ENCODE results near the gene XXYLT1.
"Not testable (repeated sequence)": the region's sequence is repeated elsewhere in the genome, so short reads cannot be mapped to it uniquely, and the experiment has no call there.

Gene XXYLT1

GRCh38 chr3:195042743-195043606 lies 228.0 kb downstream of the XXYLT1 start:
- no peak for DNase-seq (ENCODE audit: low spot score)

DNA sequence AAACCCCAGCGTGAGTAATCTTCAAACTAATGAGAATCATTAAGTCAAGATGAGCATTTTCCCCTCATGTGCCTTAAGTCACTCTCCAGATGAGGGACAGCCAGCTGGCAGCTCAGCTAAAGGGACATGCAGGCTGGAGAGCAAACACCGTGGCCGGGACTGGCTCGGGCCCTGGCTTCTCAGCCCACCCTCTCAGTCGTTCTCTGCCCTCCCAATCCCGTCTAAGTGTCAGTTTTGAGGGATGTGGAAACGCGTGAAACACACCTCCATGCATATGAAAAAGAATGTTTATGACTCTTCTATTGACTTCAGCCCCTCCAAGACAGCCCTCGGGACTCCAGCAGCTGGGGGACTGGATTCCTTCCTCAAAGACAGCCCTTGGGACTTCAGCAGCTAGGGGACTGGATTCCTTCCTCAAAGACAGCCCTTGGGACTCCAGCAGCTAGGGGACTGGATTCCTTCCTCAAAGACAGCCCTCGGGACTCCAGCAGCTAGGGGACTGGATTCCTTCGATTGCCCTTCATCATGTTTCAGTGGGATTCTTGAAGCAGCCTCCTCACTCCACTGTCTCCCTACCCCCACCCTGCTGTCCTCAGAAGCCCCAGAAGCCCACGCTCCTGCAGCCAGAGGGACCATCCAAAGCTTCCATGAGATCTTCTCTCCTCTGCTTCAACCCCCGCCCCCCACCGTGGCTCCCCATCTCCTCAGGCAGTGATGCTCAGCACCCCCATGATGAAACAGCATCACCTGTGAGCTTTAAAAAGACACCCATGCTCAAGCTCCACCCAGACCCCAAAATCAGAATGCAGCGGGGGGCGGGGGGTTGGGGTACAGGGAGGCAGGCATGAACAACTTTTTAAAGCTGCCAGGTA lies 228.9 kb downstream of the XXYLT1 start:
- DNase-seq (ENCODE audit: low spot score), result no peak

- DNase-seq (ENCODE audit: low spot score), result no peak
Observed at GRCh38 chr3:195040773-195041520, 230.0 kb downstream of the XXYLT1 start.

DNA sequence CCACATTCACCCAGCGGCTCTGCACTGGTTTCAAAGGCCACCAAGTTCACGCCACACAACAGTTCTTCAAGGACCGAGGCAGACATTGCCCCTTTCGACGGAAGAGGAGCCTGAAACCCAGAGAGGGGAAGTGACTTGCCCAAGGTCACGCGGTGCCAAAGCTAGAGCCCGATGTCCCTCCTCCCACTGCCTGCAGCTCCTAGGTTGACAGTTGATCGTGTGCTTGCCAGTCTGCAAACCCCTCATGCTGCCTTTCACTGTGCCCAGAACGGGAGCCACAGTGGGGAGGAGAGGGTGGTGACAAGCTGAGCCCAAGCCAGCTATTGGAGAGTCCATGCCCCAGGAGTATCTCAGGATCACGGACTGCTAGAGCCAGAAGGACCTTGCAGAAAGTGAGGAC lies 230.9 kb downstream of the XXYLT1 start:
- DNase-seq (ENCODE audit: low spot score), result peak; percentile 52

DNA sequence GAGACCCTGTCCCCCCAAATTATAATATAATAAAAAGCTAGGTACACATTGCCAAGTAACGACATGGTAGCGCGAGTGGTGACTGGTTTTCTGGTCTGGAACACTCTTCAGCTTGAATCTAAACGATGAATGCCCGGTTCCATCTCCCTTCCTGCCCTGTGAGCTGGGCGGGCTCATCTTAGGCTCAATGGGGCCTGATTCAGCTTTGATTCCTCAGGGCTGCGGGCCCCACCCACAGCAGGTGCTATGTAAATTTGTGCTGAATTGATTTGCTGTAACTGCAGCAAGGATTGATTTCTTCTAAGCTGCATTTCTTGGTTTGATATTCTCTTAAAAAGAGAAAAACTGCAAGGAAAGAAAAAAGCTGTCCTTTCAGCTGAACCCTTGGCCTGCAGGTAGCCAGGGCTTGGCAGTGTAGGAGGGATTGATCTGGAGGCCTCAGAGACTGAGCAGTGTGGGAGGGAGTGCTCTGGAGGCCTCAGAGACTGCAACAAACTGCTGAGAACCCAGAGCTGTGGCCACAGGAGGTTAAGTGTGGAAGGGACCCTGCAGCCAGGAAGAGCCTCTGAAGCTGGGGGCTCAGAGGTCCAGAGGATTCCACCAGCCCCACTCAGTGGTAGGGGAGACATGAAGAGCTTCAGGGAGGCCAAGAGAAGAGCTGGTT lies 231.6 kb downstream of the XXYLT1 start:
- DNase-seq (ENCODE audit: low spot score), result no peak

- no peak for DNase-seq (ENCODE audit: low spot score)
Observed at GRCh38 chr3:195038161-195038560, 232.8 kb downstream of the XXYLT1 start.

DNA sequence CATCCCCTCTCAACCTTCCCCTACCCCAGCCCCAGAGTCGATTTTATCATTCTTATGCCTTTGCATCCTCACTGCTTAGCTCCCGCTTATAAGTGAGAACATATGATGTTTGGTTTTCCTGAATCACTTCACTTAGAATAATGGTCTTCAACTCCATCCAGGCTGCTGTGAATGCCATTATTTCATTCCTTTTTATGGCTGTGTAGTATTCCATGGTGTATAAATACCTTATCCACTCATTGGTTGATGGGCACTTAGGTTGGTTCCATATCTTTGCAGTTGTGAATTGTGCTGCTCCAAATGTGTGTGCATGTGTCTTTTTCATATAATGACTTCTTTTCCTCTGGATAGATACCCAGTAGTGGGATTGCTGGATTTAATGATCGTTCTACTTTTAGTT lies 233.4 kb downstream of the XXYLT1 start:
- DNase-seq (ENCODE audit: low spot score), result not testable (repeated sequence)

DNA sequence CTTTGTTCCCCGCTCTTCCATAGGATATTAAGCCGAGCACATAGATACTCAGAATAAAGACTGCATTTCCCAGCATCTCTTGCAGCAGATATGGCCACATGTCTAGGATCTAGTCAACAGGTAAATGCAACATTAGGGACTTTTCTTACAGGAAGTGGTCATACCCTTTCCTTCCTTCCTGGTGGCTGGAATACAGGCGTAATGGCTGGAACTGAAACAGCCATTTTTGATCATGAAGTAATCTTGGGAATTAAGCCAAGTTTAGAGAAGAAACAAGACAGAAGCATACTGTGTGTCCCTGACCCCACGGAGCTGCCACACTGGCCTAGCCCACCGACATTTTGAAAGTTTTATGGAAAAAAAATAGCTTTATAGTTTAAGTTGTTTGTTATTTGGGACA lies 234.0 kb downstream of the XXYLT1 start:
- no peak for DNase-seq (ENCODE audit: low spot score)

GRCh38 chr3:195036574-195036973 lies 234.4 kb downstream of the XXYLT1 start:
- no peak for DNase-seq (ENCODE audit: low spot score)

DNA sequence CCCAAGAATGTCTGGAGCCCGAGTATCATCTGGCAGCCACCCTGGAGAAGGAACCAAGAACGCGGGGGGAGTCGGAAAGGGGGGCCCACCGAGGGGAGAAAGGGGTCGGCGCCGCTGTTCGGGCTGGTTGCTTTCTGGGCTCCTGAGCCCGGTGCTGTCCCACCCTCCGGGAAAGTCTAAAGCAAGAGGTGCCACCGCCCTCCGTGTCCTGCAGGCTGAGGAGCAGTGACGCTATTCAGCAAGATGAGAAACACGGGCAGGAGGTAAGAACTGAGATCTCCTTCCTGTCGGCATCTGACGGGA lies 234.8 kb downstream of the XXYLT1 start:
- DNase-seq (ENCODE audit: low spot score), result no peak

DNA sequence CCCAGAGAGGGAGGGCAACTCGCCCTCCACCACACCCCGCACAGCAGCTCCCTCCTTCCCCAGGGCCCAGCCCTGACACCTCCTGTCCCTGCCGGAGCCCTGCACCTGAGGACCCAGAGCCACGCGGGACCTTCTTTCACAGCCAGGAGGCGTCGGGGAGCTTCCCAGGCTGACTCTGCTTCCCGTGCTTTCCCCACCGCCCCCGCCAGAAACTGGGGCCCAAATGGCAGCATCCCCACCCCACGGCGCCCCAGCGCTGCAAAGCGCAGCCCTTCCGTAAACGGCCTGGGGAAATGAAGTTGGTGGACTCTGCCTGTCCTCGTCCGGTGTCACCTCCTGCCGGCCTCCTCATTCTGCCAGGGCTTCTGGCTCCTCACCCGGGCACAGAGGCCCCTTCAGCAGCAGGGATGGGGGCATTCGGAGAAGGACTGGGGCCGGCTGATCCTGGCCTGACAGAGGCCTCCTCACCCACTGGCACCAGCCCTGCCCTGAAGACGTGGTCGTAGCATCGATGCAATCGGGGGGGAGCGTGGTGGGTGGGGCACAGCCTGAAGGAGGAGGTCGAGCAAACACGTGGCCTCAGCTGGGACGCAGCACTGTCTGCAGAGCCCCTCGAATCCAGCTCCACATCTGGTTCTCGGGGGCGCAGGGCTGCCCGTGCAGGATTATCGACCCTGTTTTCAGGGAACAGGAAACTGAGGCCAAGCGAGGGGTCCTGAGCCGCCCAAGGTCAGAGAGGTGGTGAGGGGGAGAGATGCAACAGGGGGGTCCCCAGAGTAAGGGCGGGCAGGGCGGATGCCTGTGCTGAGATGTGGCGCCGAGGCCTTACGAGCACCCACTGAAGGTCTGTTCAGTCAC lies 235.4 kb downstream of the XXYLT1 start:
- no peak for DNase-seq (ENCODE audit: low spot score)

DNA sequence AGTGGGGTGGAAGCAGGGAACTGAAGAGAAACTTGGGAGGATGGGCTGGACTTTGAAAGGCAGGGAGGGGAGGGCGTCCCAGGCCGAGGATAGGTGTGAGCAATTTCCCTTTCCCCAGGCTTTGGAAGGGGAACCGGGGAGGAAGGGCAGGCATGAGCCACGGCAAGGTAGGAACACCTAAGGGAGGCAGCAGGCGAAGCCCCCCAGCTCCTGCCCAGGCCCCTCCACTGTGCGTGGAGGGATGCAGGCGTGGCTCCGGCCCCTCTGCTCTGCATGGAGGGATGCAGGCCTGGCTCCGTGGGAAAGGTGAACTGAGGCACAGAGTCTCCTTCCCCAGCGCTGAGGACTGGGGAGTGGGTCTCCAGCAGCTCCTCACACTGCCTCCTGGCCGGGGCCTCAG lies 236.4 kb downstream of the XXYLT1 start:
- DNase-seq (ENCODE audit: low spot score), result no peak

DNA sequence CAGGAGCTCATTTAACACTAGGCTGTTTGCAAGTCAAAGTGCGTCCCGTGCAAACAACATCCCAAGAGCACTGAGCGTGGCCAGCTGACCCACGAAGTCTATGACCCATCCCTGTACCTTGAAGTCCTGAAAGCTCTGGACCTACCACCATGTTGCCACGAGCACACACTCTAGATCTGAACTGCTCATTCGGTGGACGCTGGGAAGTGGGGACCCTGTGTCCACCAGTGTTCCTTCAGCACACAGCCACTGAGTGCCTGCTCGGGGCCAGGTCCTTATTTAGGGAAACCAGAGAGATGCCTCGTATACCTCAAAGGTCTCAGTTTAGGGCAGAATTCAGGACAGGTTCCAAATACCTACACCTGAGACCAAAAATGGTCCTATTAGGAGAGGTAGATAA lies 236.9 kb downstream of the XXYLT1 start:
- no peak for DNase-seq (ENCODE audit: low spot score)

DNA sequence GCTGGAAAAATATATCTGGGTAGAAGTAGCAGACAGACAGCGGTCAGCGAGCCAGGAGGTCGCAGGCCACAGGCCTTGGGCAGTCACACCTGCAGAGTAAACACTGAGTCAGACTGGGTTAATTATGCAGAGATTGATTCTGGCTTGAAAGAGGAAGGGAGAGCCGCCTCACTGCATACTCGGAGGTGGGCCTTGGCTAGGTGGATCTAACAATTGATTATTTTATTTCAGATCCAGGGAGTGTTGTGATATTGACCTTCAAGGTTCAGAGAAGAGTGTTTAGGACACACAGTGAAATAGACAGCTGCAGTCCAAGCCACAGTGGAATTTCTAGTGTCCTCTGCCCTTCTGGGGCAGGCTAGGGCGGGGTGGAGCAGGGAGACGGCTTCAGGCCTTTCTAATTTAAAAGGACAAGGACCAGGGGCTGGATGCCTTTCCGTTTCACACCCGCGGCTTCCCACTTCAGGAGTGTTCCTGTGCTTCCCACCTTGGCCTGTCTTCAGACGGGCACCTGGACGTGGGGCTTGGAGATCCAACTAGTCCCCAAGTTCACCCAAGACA lies 237.3 kb downstream of the XXYLT1 start:
- DNase-seq (ENCODE audit: low spot score), result no peak

- DNase-seq (ENCODE audit: low spot score), result no peak
Observed at GRCh38 chr3:195032955-195033354, 238.0 kb downstream of the XXYLT1 start.

GRCh38 chr3:195032106-195032759 lies 238.7 kb downstream of the XXYLT1 start:
- DNase-seq (ENCODE audit: low spot score), result no peak

GRCh38 chr3:195031574-195032003 lies 239.4 kb downstream of the XXYLT1 start:
- DNase-seq (ENCODE audit: low spot score), result no peak

DNA sequence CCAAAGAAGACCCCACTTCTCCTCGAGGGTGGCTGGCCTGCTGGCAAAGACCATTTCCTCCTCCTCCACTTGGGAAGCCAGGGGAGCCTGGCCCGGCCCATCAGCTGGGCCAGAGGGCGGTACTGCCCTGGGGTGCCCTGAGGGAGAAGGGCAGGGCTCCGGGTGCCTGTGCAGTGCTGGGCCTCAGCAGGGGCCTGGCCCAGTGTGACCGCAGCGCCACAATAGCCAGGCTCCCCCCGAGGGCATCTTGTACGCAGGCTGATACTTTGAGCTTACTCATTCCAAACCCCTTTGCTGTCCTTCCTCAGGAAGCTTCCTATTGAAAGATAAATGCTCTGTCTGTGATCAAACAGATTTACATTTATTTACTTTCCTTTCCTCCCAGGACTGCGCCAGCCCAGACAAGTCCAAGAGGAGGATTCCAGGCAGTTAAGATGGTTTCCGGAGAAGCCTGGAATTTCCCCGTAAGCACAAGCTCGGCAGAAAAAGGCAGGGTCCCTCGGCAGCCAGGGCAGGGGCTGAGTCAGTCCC lies 240.1 kb downstream of the XXYLT1 start:
- DNase-seq (ENCODE audit: low spot score), result no peak

GRCh38 chr3:195028877-195029606 lies 241.9 kb downstream of the XXYLT1 start:
- no peak for DNase-seq (ENCODE audit: low spot score)

Measured in germinal center (tissue), 1 donor.